ENCODE data around the gene PCSK6.

DNA sequence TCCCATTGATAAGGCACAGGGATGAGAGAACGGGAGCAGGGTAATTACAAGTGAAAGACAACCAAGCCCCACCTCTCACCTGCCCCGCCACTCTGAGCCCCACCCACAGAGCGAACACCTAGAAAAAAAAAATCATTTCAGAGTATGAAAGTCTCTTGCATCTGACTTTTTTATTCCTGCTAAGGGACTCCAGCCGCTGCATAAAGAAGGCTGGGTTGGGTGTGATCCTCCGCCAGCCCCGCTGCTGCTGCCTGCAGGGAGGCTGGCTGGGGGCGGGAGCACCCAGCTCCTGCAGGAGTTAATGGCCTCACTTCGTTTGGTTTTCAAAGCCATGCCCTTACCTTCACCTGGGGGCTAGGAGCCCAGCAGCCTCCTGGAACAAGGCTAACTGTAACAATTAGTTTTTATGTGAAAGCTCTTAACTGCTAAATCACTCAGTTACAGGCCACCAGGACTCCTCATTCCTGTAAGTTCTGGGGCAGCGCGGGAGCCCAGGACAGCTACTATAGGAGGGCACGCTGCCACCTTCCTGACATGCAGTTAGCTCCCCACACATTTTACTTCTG lies 116.5 kb downstream of the PCSK6 start:
- TF ChIP-seq POLR2A (IDR thresholded peaks at IDR 0.05; ENCODE audit: low read length) (no peak), GATA1 (IDR thresholded peaks at IDR 0.05; ENCODE audit: low read depth, low read length) (no peak)

Data from erythroblast (primary cell).